Neural cell (in vitro differentiated cells): ENCODE measurements around the gene TEKT2. TPM values are rescaled to one million over a fixed set of nuclear protein-coding genes. Genes with fewer than 3 reads are reported as not detected.

Experiments used
- H2AFZ ChIP-seq: fragments of 200-600, 300-800 bp; sonication (generic), shearing (Covaris generic); 2 replicates; pipeline ENCODE4 v1.6.0; 2014; ENCODE audit warnings: low read depth, mild to moderate bottlenecking, antibody characterized with exemption, low read length, moderate library complexity
- H3F3A ChIP-seq: fragments of 200-600 bp; shearing (Covaris generic); 2 replicates; pipeline ENCODE4 v1.6.1; 2016; ENCODE audit warnings: mild to moderate bottlenecking, moderate library complexity, mixed read lengths, antibody characterized with exemption, low read length; ENCODE audit not compliant: insufficient read depth, poor library complexity, severe bottlenecking
- H3K27ac ChIP-seq: fragments of 200-600, 300-800 bp; sonication (generic), shearing (Covaris generic); 2 replicates; pipeline ENCODE4 v1.5.1; 2014; ENCODE audit warnings: mild to moderate bottlenecking, low read length, moderate library complexity
- H3K27me3 ChIP-seq: fragments of 300-800, 200-600 bp; sonication (generic), shearing (Covaris generic); 2 replicates; pipeline ENCODE4 v1.6.0; 2014; ENCODE audit warnings: mild to moderate bottlenecking, low read depth, low read length, moderate library complexity; ENCODE audit not compliant: insufficient read depth
- H3K36me3 ChIP-seq: fragments of 300-800, 200-600 bp; sonication (generic), shearing (Covaris generic); 2 replicates; pipeline ENCODE4 v1.5.1; 2014; ENCODE audit warnings: mild to moderate bottlenecking, antibody characterized with exemption, low read length, moderate library complexity; ENCODE audit not compliant: insufficient read depth
- H3K4me2 ChIP-seq: fragments of 300-800, 200-600 bp; sonication (generic), shearing (Covaris generic); 2 replicates; pipeline ENCODE4 v1.6.0; 2014; ENCODE audit warnings: mild to moderate bottlenecking, low read length
- H3K4me3 ChIP-seq: fragments of 300-800, 200-600 bp; sonication (generic), shearing (Covaris generic); 2 replicates; pipeline ENCODE4 v1.5.1; 2014; ENCODE audit warnings: mild to moderate bottlenecking, low read length, moderate library complexity
- H3K79me2 ChIP-seq: fragments of 200-600 bp; shearing (Covaris generic); replicated peaks from 2 replicates; pipeline ENCODE4 v1.6.0; 2014; ENCODE audit warnings: mild to moderate bottlenecking, low read length, moderate library complexity; ENCODE audit not compliant: insufficient read depth
- H3K9ac ChIP-seq: fragments of 300-800, 200-600 bp; sonication (generic), shearing (Covaris generic); 2 replicates; pipeline ENCODE4 v1.6.1; 2016; ENCODE audit warnings: mild to moderate bottlenecking, low read length, mixed read lengths
- H3K9me2 ChIP-seq: fragments of 200-600 bp; shearing (Covaris generic); 2 replicates; pipeline ENCODE4 v1.6.1; 2016; ENCODE audit warnings: mild to moderate bottlenecking, low read length, mixed read lengths; ENCODE audit not compliant: insufficient read depth
- H3K9me3 ChIP-seq: fragments of 200-600, 300-800 bp; sonication (generic), shearing (Covaris generic); 2 replicates; pipeline ENCODE4 v1.6.1; 2016; ENCODE audit warnings: mild to moderate bottlenecking, mixed run types, low read length, moderate library complexity, mixed read lengths
- H4K20me1 ChIP-seq: fragments of 200-600 bp; shearing (Covaris generic); 2 replicates; pipeline ENCODE4 v1.6.1; 2016; ENCODE audit warnings: mild to moderate bottlenecking, mixed run types; ENCODE audit not compliant: insufficient read depth
- EP300 ChIP-seq: fragments of 450-650 bp; conservative IDR thresholded peaks from 2 replicates; pipeline ENCODE4 v1.6.1; 2014; ENCODE audit warnings: antibody characterized with exemption, mild to moderate bottlenecking, moderate library complexity; ENCODE audit not compliant: poor library complexity, severe bottlenecking
- EZH2 ChIP-seq: fragments of 200-600, 300-800 bp; shearing (Covaris generic), sonication (generic); IDR thresholded peaks from 2 replicates; pipeline ENCODE4 v1.6.1; 2014; ENCODE audit warnings: antibody characterized with exemption, low read length, borderline replicate concordance, mild to moderate bottlenecking; ENCODE audit not compliant: insufficient read depth, poor library complexity, severe bottlenecking
- MXI1 ChIP-seq: fragments of 450-650 bp; conservative IDR thresholded peaks from 2 replicates; pipeline ENCODE4 v1.6.1; 2014; ENCODE audit warnings: antibody characterized with exemption, mild to moderate bottlenecking; ENCODE audit not compliant: poor library complexity, severe bottlenecking
- POLR2AphosphoS5 ChIP-seq: IDR thresholded peaks from 2 replicates; pipeline ENCODE4 v1.6.1; 2012
- SMC3 ChIP-seq: fragments of 450-650 bp; conservative IDR thresholded peaks from 2 replicates; pipeline ENCODE4 v1.6.1; 2014; ENCODE audit warnings: antibody characterized with exemption, mild to moderate bottlenecking, moderate library complexity; ENCODE audit not compliant: poor library complexity
- TAF1 ChIP-seq: IDR thresholded peaks from 2 replicates; pipeline ENCODE4 v1.6.1; 2012; ENCODE audit warnings: low read depth
- polyA plus RNA-seq: library from polyadenylated mRNA; depleted of rRNA; stranded (reverse); fragments of >200 nt; gene quantifications from 2 replicates; pipeline ENCODE4 v1.2.3, GENCODE V29; 2014
- TF ChIP-seq, protein P1 (sequence below): IDR thresholded peaks from 2 replicates; pipeline ENCODE4 v1.6.1; 2012; ENCODE audit warnings: borderline replicate concordance

Gene TEKT2
- polyA plus RNA-seq, 1 donor from 2014 or later: 32.1 TPM

DNA sequence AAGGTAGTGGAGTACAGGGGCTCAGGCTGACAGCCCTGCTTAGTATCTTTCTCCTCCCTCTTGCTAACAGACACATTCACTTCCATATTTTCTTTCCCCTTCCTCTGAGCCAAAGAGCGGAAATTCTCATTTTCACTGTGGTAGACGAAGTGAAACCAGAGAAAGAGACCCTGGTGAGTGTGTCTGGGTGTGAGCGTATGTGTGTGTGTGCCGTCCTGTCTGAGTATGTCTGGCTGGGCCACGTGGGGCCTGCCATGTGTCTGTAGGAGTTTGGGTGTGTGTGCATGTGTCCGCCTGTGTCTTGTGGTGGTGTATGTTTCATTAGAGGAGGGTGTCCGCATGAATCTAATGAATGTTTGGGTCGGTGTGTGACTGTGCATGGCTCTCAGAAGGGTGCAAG, 39.5 kb downstream of the TEKT2 start:
- Histone ChIP-seq H2AFZ (no peak overlapping the region), H3K36me3 (no peaks in the 10 kb centered on the region), H3K27ac (no peak overlapping the region), H4K20me1 (no peaks in the 10 kb centered on the region), H3K27me3 (peaks cover 45% of the 10 kb centered on the region), H3F3A (no peaks in the 10 kb centered on the region), H3K9me2 (no peaks in the 10 kb centered on the region), H3K4me3 (no peak overlapping the region), H3K9ac (no peak overlapping the region), H3K9me3 (no peaks in the 10 kb centered on the region), H3K4me2 (no peak overlapping the region), H3K79me2 (no peaks in the 10 kb centered on the region)
- TF ChIP-seq EZH2: no peak
- no peak for TF ChIP-seq TAF1
- no peak for TF ChIP-seq MXI1
- TF ChIP-seq, protein P1, sequence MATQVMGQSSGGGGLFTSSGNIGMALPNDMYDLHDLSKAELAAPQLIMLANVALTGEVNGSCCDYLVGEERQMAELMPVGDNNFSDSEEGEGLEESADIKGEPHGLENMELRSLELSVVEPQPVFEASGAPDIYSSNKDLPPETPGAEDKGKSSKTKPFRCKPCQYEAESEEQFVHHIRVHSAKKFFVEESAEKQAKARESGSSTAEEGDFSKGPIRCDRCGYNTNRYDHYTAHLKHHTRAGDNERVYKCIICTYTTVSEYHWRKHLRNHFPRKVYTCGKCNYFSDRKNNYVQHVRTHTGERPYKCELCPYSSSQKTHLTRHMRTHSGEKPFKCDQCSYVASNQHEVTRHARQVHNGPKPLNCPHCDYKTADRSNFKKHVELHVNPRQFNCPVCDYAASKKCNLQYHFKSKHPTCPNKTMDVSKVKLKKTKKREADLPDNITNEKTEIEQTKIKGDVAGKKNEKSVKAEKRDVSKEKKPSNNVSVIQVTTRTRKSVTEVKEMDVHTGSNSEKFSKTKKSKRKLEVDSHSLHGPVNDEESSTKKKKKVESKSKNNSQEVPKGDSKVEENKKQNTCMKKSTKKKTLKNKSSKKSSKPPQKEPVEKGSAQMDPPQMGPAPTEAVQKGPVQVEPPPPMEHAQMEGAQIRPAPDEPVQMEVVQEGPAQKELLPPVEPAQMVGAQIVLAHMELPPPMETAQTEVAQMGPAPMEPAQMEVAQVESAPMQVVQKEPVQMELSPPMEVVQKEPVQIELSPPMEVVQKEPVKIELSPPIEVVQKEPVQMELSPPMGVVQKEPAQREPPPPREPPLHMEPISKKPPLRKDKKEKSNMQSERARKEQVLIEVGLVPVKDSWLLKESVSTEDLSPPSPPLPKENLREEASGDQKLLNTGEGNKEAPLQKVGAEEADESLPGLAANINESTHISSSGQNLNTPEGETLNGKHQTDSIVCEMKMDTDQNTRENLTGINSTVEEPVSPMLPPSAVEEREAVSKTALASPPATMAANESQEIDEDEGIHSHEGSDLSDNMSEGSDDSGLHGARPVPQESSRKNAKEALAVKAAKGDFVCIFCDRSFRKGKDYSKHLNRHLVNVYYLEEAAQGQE: no peak
- no peak for TF ChIP-seq SMC3
- TF ChIP-seq POLR2AphosphoS5: no peak
- no peak for TF ChIP-seq EP300

DNA sequence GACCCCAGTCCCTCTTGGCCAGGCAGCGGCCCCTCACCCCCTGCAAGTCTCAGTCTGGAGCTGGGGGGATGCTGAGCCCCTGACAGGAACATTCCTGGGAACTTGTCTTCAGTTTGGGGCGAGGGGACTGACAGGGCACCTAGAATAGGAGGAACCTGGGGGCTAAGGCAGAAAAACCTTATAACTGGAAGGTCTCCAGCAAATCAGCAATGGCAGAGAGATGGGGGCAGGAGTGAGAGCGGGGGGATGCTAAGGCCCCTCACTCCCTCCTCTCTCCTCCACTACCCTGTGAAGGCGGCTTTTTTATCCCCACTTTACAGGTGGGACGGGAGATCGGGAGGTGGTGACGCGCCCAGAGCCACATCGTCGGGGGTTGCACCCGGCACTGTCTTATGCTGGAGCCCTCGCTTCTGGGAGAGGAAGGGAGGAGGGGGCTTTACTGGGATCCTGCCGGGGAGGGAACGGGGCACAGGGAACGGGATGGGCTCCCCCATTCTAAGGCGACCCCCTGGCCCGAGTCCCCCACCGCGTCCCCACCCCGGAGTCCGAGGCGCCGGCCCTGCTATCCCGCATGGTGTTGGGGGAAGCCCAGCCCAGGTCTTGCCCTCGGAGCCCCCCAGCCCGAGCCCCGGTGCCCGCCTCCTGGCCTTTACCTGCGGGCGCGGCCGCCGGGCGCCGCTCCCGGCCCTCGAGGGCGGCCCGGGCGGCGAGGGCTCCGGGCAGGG, 40.7 kb downstream of the TEKT2 start:
- H3K9ac ChIP-seq: no peak overlapping the region
- no peak overlapping the region for H3K4me2 ChIP-seq
- TF ChIP-seq, protein P1: no peak
- peaks cover 45% of the 10 kb centered on the region for H3K27me3 ChIP-seq
- no peaks in the 10 kb centered on the region for H3K36me3 ChIP-seq
- H3K9me2 ChIP-seq: no peaks in the 10 kb centered on the region
- no peak overlapping the region for H2AFZ ChIP-seq
- no peaks in the 10 kb centered on the region for H4K20me1 ChIP-seq
- no peak overlapping the region for H3K4me3 ChIP-seq
- H3K79me2 ChIP-seq: no peaks in the 10 kb centered on the region
- H3K27ac ChIP-seq: no peak overlapping the region
- H3F3A ChIP-seq: no peaks in the 10 kb centered on the region
- H3K9me3 ChIP-seq: no peaks in the 10 kb centered on the region
